K562 (cell line): ENCODE results near the gene AQP4. TPM values are rescaled to one million over a fixed set of nuclear protein-coding genes. Genes with fewer than 3 reads are reported as not detected.

Source experiments
- ATAC-seq: fragments of 200-7000 bp; cut with Tn5 transposase; 3 replicates; pipeline ENCODE4 v1.9.1; 2020; ENCODE audit warnings: moderate library complexity
- BruUV-seq: library from RNA; stranded (reverse); fragments of 400-500 nt; replicated peaks from 2 replicates; lab custom pipeline; 2021; lab: Mats Ljungman, UMichigan
- CTCF ChIA-PET: fragments of 300-600 bp; formaldehyde crosslinking; extraction: SDS; loops from one replicate; lab custom pipeline; 2021; ENCODE audit warnings: low intra/inter-chr PET ratio; lab: Yijun Ruan, JAX
- POLR2A ChIA-PET: fragments of 300-600, 350-650 bp; sonication (Branson Sonifier 250); formaldehyde crosslinking; extraction: SDS; loops from one replicate; lab custom pipeline; 2021; ENCODE audit warnings: antibody characterized with exemption, inconsistent platforms; lab: Yijun Ruan, JAX
- DNase-seq, 4 experiments: peaks; one replicate each; pipeline versions ENCODE4 v3.0.0 to v3.0.0-alpha.2; 2011 to 2018; ENCODE audit warnings: low spot score in 3 of 4, mixed read lengths in 3 of 4; ENCODE audit errors: extremely low read depth in 1 of 4
- FAIRE-seq: peaks from 2 replicates; lab custom pipeline; 2011; peaks lifted over from hg19 to GRCh38; lab: Jason Lieb, UNC
- H2AFZ ChIP-seq: 2 replicates; pipeline ENCODE4 v1.6.0; 2011; ENCODE audit warnings: low read depth, low read length, control low read depth, inconsistent platforms
- H3K27ac ChIP-seq: fragments of 200-600 bp; 3 replicates; pipeline ENCODE4 v1.8.0; 2011; ENCODE audit warnings: low read depth, mild to moderate bottlenecking, control low read depth, inconsistent platforms, low read length, moderate library complexity, mixed read lengths; ENCODE audit errors: extremely low read depth
- H3K27me3 ChIP-seq, 2 experiments: fragments of 300-600 bp in 1 of 2; 2 replicates in 1 of 2; 3 replicates in 1 of 2; pipeline versions ENCODE4 v1.6.0 to v1.8.0; 2011; ENCODE audit warnings: inconsistent platforms in 2 of 2, low read length in 2 of 2, mild to moderate bottlenecking in 1 of 2, mixed read lengths in 1 of 2, moderate library complexity in 1 of 2; ENCODE audit not compliant: control insufficient read depth in 2 of 2, insufficient read depth in 2 of 2
- H3K36me3 ChIP-seq: fragments of 300-600 bp; 3 replicates; pipeline ENCODE4 v1.8.0; 2011; ENCODE audit warnings: mild to moderate bottlenecking, low read length, inconsistent platforms; ENCODE audit not compliant: control insufficient read depth, insufficient read depth
- H3K4me1 ChIP-seq, 2 experiments: fragments of 200-600 bp in 1 of 2; replicated peaks in 1 of 2; 2 replicates in 1 of 2; 3 replicates in 1 of 2; pipeline versions ENCODE4 v1.5.1 to v1.8.0; 2011; ENCODE audit warnings: inconsistent platforms in 2 of 2, low read length in 2 of 2, mild to moderate bottlenecking in 1 of 2, mixed read lengths in 1 of 2, moderate library complexity in 1 of 2; ENCODE audit not compliant: control insufficient read depth in 2 of 2, insufficient read depth in 2 of 2
- H3K4me2 ChIP-seq: 2 replicates; pipeline ENCODE4 v1.6.1; 2011; ENCODE audit warnings: low read length, control low read depth, inconsistent platforms, mixed read lengths; ENCODE audit not compliant: insufficient read depth
- H3K4me3 ChIP-seq: fragments of 200-600 bp; sonication (generic), shearing (Covaris generic); 2 replicates; pipeline ENCODE4 v1.5.1; 2016; ENCODE audit warnings: control low read depth, inconsistent platforms
- H3K79me2 ChIP-seq: fragments of 200-600 bp; 3 replicates; pipeline ENCODE4 v1.8.0; 2011; ENCODE audit warnings: low read length, inconsistent platforms; ENCODE audit not compliant: control insufficient read depth, insufficient read depth
- H3K9ac ChIP-seq, 2 experiments: 2 replicates each; pipeline versions ENCODE4 v1.6.0 to v1.6.1; 2011; ENCODE audit warnings: low read depth in 2 of 2, low read length in 2 of 2, control low read depth in 1 of 2, inconsistent platforms in 1 of 2, mild to moderate bottlenecking in 1 of 2, mixed read lengths in 1 of 2; ENCODE audit not compliant: insufficient read depth in 1 of 2
- H3K9me1 ChIP-seq: one replicate; pipeline ENCODE4 v1.6.0; 2011; ENCODE audit warnings: inconsistent platforms, mild to moderate bottlenecking, low read length, moderate library complexity; ENCODE audit not compliant: control insufficient read depth, insufficient read depth
- H3K9me3 ChIP-seq: replicated peaks from 2 replicates; pipeline ENCODE4 v1.5.1; 2011; ENCODE audit warnings: low read depth, low read length, inconsistent platforms; ENCODE audit not compliant: control insufficient read depth, insufficient read depth
- H4K20me1 ChIP-seq: replicated peaks from 2 replicates; pipeline ENCODE4 v1.6.1; 2011; ENCODE audit warnings: low read length, inconsistent platforms, mixed read lengths; ENCODE audit not compliant: control insufficient read depth, insufficient read depth
- MAFG ChIP-seq: fragments of 450-650 bp; conservative IDR thresholded peaks from 2 replicates; pipeline ENCODE4 v1.6.1; 2016; ENCODE audit warnings: missing genetic modification characterization, missing compliant biosample characterization
- MEIS2 ChIP-seq: fragments of 450-650 bp; IDR thresholded peaks from 2 replicates; pipeline ENCODE4 v1.6.1; 2014; ENCODE audit warnings: mild to moderate bottlenecking; ENCODE audit not compliant: partially characterized antibody
- PCBP1 ChIP-seq: fragments of 200-400 bp; formaldehyde crosslinking; IDR thresholded peaks from 2 replicates; pipeline ENCODE4 v1.6.1; 2018; ENCODE audit warnings: mild to moderate bottlenecking, low read depth, low read length; ENCODE audit not compliant: poor library complexity, severe bottlenecking
- POLR2H ChIP-seq: IDR thresholded peaks from 2 replicates; pipeline ENCODE4 v1.6.1; 2016; ENCODE audit warnings: missing genetic modification characterization, low read depth, mild to moderate bottlenecking, control low read depth, missing compliant biosample characterization, moderate library complexity
- THRAP3 ChIP-seq: fragments of 450-650 bp; IDR thresholded peaks from 2 replicates; pipeline ENCODE4 v1.6.1; 2016; ENCODE audit warnings: mild to moderate bottlenecking, inconsistent platforms, borderline replicate concordance
- TOE1 ChIP-seq, 2 experiments: fragments of 450-650 bp in 1 of 2; sonication (generic) in 1 of 2; formaldehyde crosslinking in 1 of 2; IDR thresholded peaks; 2 replicates each; pipeline versions ENCODE4 v1.7.1 to v1.8.0; 2016 to 2022; ENCODE audit warnings: borderline replicate concordance in 2 of 2, mild to moderate bottlenecking in 2 of 2, antibody characterized with exemption in 1 of 2, inconsistent platforms in 1 of 2, low read depth in 1 of 2, missing genetic modification reagents in 1 of 2, moderate library complexity in 1 of 2
- WGBS: fragments of 100-300 bp; shearing (Covaris generic); methylation state at CpG from one replicate; pipeline ENCODE4 v1.1.6; 2016; ENCODE audit warnings: low coverage, mixed read lengths; ENCODE audit not compliant: insufficient coverage; ENCODE audit errors: missing lambda C conversion rate; 5-methylcytosine and 5-hydroxymethylcytosine counted together
- in situ Hi-C: fragments of 300-500 bp; cut with MboI; formaldehyde crosslinking; loops from 4 replicates; pipeline ENCODE4 v1.15.0; 2018; ENCODE audit warnings: inconsistent platforms, mixed read lengths
- intact Hi-C: fragments of 100-400 bp; cut with micrococcal nuclease; formaldehyde crosslinking; loops from 2 replicates; pipeline ENCODE4 v1.14.2; 2022
- polyA plus RNA-seq, 8 experiments: library from polyadenylated mRNA; depleted of rRNA in 4 of 8; stranded (reverse) in 5 of 8; unstranded in 3 of 8; fragments of >200 nt; fragmentation: Nextera tagmentation in 2 of 8; fragmentation: Illumina TruSeq in 1 of 8; extraction: Ambion mirVana in 2 of 8; extraction: Trizol in 1 of 8; gene quantifications; 2 replicates each; pipeline versions ENCODE4 v1.2.1 to v1.2.3, GENCODE V29; 2011 to 2014; ENCODE audit warnings: inconsistent platforms in 1 of 8, missing spikeins in 1 of 8
- total RNA-seq, 7 experiments: library from RNA; depleted of rRNA in 6 of 7; stranded (reverse); fragments of >200 nt in 6 of 7; fragmentation: Illumina TruSeq in 2 of 7; extraction: Trizol in 2 of 7; gene quantifications; 2 replicates each; pipeline versions ENCODE4 v1.2.1 to v1.2.3, GENCODE V29; 2011 to 2021; ENCODE audit warnings: low replicate concordance in 1 of 7

The AQP4 gene
- total and polyA plus RNA-seq, 9 of the 15 experiments (the other 6 are each of a cell fraction or from before 2014, with no cell fraction given), result 0.31 TPM; not detected in 8

DNA sequence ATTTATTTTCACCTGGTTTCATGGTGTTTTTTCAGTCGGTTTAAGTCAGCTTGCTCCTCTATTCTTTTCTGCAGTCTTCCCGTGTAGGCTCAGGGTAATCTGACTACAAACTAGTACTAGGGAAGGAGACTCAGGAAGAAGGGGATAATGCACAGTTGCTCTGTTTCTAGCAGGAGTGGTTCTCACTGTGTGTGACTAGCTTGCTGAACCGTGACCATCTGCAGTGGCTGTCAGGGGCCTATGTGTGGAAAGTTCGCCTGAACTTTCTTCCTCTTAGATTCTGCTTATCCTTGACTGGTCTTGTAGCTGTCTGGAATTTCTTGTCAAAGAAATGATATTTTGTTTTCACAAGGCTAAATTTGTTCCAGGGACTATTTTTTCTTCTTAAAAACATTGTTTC lies 46.3 kb upstream of the AQP4 start:
- intact Hi-C loops, result no loop called here
- Histone ChIP-seq H3K9ac (no peak overlapping the region), H3K36me3 (no peaks in the 10 kb centered on the region), H3K79me2 (no peaks in the 10 kb centered on the region), H3K27ac (no peak overlapping the region), H3K4me2 (no peak overlapping the region), H3K4me1 (no peaks in the 10 kb centered on the region)
- no peak for DNase-seq
- TF ChIP-seq MAFG (no peak), MEIS2 (no peak), THRAP3 (no peak), PCBP1 (no peak), POLR2H (no peak), TOE1 (IDR thresholded peaks at IDR 0.05; ENCODE audit: borderline replicate concordance) (no peak), TOE1 (CRISPR knock-in tag; IDR thresholded peaks at IDR 0.05; ENCODE audit: borderline replicate concordance, low read depth) (no peak)
- TF ChIP-seq, all 486 proteins: peak for 0
- Histone ChIP-seq H3K4me3 (no peak overlapping the region), H3K27me3 (no peaks in the 10 kb centered on the region), H3K9me3 (no peaks in the 10 kb centered on the region; the same call in 1 of the 2 replicates), H2AFZ (no peak overlapping the region), H3K9me1 (no peaks in the 10 kb centered on the region), H4K20me1 (no peaks in the 10 kb centered on the region)
- CTCF ChIA-PET, result no interaction called here
- ATAC-seq (no peak), FAIRE-seq (no peak)
- WGBS, result 0% methylated on average over 4 of the region's 4 CpGs
- no TSS peak for BruUV-seq
- POLR2A ChIA-PET, result no interaction called here
- in situ Hi-C loops, result no loop called here
